Osteoblast (primary cell): Measurements from ENCODE around the gene ACAA2. TPM values are rescaled to one million over a fixed set of nuclear protein-coding genes. Genes with fewer than 3 reads are reported as not detected.

ENCODE experiments used
- DNase-seq: peaks from one replicate; pipeline ENCODE4 v3.0.0; 2011; ENCODE audit warnings: low spot score, mixed read lengths; ENCODE audit not compliant: insufficient read length; ENCODE audit errors: missing footprints
- H2AFZ ChIP-seq: 2 replicates; pipeline ENCODE4 v1.6.0; 2011; ENCODE audit warnings: mild to moderate bottlenecking, low read length
- H3K27ac ChIP-seq: 2 replicates; pipeline ENCODE4 v1.5.1; 2011; ENCODE audit warnings: mild to moderate bottlenecking, low read depth, low read length, moderate library complexity
- H3K27me3 ChIP-seq: 2 replicates; pipeline ENCODE4 v1.6.0; 2012; ENCODE audit warnings: mild to moderate bottlenecking, control low read depth, inconsistent platforms, low read length, moderate library complexity; ENCODE audit not compliant: insufficient read depth
- H3K36me3 ChIP-seq: 2 replicates; pipeline ENCODE4 v1.5.1; 2011; ENCODE audit warnings: mild to moderate bottlenecking, low read length, control low read depth, moderate library complexity; ENCODE audit not compliant: insufficient read depth
- H3K4me1 ChIP-seq: 2 replicates; pipeline ENCODE4 v1.5.1; 2011; ENCODE audit warnings: mild to moderate bottlenecking, low read length, control low read depth, moderate library complexity; ENCODE audit not compliant: insufficient read depth
- H3K4me2 ChIP-seq: 2 replicates; pipeline ENCODE4 v1.6.0; 2011; ENCODE audit warnings: mild to moderate bottlenecking, low read length; ENCODE audit not compliant: insufficient read depth
- H3K4me3 ChIP-seq: fragments of 200-600 bp; sonication (generic); 3 replicates; pipeline ENCODE4 v1.5.1; 2012; ENCODE audit warnings: mild to moderate bottlenecking, low read length, inconsistent platforms; ENCODE audit not compliant: insufficient read depth
- H3K79me2 ChIP-seq: 2 replicates; pipeline ENCODE4 v1.6.0; 2012; ENCODE audit warnings: mild to moderate bottlenecking, low read length, control low read depth, inconsistent platforms; ENCODE audit not compliant: insufficient read depth
- H3K9me3 ChIP-seq: 2 replicates; pipeline ENCODE4 v1.5.1; 2011; ENCODE audit warnings: low read depth, low read length, control low read depth
- H4K20me1 ChIP-seq: 2 replicates; pipeline ENCODE4 v1.6.0; 2012; ENCODE audit warnings: mild to moderate bottlenecking, low read length, control low read depth; ENCODE audit not compliant: insufficient read depth
- CTCF ChIP-seq: IDR thresholded peaks from 2 replicates; pipeline ENCODE4 v1.5.1; 2011; ENCODE audit warnings: mild to moderate bottlenecking, low read depth, low read length, moderate library complexity; ENCODE audit errors: extremely low read depth
- total RNA-seq: library from RNA; depleted of rRNA; stranded (reverse); fragments of >200 nt; gene quantifications from 2 replicates; pipeline ENCODE4 v1.2.3, GENCODE V29; 2012

The ACAA2 gene
- total RNA-seq, 1 donor, result 52.8 TPM

GRCh38 chr18:49844903-49845302 is 31.6 kb upstream of the ACAA2 start:
- Histone ChIP-seq H3K27ac (no peak overlapping the region), H3K4me3 (no peak overlapping the region), H3K4me2 (no peak overlapping the region), H4K20me1 (no peaks in the 10 kb centered on the region), H3K9me3 (no peaks in the 10 kb centered on the region), H3K4me1 (peaks cover 15% of the 10 kb centered on the region), H2AFZ (no peak overlapping the region), H3K79me2 (no peaks in the 10 kb centered on the region), H3K36me3 (no peaks in the 10 kb centered on the region), H3K27me3 (peaks cover 12% of the 10 kb centered on the region)
- no peak for DNase-seq
- TF ChIP-seq CTCF, result no peak

GRCh38 chr18:49843778-49844625 is 30.7 kb upstream of the ACAA2 start:
- H3K27ac ChIP-seq, result no peak overlapping the region
- peaks cover 12% of the 10 kb centered on the region for H3K27me3 ChIP-seq
- no peaks in the 10 kb centered on the region for H3K36me3 ChIP-seq
- no peaks in the 10 kb centered on the region for H3K9me3 ChIP-seq
- no peaks in the 10 kb centered on the region for H3K79me2 ChIP-seq
- no peak for DNase-seq
- no peak overlapping the region for H2AFZ ChIP-seq
- H3K4me3 ChIP-seq, result no peak overlapping the region
- TF ChIP-seq CTCF, result no peak
- no peaks in the 10 kb centered on the region for H4K20me1 ChIP-seq
- H3K4me2 ChIP-seq, result no peak overlapping the region
- peaks cover 11% of the 10 kb centered on the region for H3K4me1 ChIP-seq

DNA sequence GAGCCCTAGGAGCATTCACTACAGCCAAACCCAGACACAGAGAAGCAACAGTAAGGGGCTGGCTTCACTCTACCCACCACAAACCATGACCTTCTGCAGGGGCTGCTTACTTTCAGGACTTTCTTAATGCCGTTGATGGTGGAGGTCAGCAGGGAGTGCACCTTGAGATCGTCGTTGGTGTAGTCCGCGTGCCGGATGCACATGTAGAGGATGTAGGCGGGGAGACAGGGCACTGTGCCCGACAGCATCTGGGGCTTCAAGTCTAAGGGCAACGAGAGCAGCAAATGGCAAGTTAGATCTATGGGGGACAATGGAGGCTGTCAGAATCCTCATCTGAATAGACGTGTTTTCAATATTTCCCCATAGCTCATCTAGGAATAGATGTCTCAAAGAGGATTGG is 29.8 kb upstream of the ACAA2 start:
- DNase-seq, result no peak
- no peaks in the 10 kb centered on the region for H3K36me3 ChIP-seq
- H4K20me1 ChIP-seq, result no peaks in the 10 kb centered on the region
- H3K9me3 ChIP-seq, result no peaks in the 10 kb centered on the region
- no peak for TF ChIP-seq CTCF
- H3K4me3 ChIP-seq, result no peak overlapping the region
- no peaks in the 10 kb centered on the region for H3K79me2 ChIP-seq
- H3K27me3 ChIP-seq, result peaks cover 10% of the 10 kb centered on the region
- H2AFZ ChIP-seq, result no peak overlapping the region
- H3K4me1 ChIP-seq, result peaks cover 15% of the 10 kb centered on the region
- no peak overlapping the region for H3K4me2 ChIP-seq
- H3K27ac ChIP-seq, result no peak overlapping the region

- Histone ChIP-seq H3K36me3 (no peaks in the 10 kb centered on the region), H3K27ac (no peak overlapping the region)
- TF ChIP-seq CTCF, result no peak
These were observed 29.3 kb upstream of the ACAA2 start for GRCh38 chr18:49842656-49843055.

More at GRCh38 chr18:49842656-49843055, 29.3 kb upstream of the ACAA2 start:
- Histone ChIP-seq H3K27me3 (peaks cover 8% of the 10 kb centered on the region), H3K79me2 (no peaks in the 10 kb centered on the region), H3K4me3 (no peak overlapping the region), H2AFZ (no peak overlapping the region), H3K9me3 (no peaks in the 10 kb centered on the region), H3K4me2 (no peak overlapping the region), H3K4me1 (peaks cover 15% of the 10 kb centered on the region), H4K20me1 (no peaks in the 10 kb centered on the region)
- no peak for DNase-seq
